GM18520 (cell line): ENCODE measurements around the gene TBC1D25.

Experiments used
- ATAC-seq: cut with Tn5 transposase; IDR thresholded peaks from one replicate; pipeline ENCODE4 v1.9.1; 2021; ENCODE audit not compliant: unreplicated experiment

Gene TBC1D25, protein sequence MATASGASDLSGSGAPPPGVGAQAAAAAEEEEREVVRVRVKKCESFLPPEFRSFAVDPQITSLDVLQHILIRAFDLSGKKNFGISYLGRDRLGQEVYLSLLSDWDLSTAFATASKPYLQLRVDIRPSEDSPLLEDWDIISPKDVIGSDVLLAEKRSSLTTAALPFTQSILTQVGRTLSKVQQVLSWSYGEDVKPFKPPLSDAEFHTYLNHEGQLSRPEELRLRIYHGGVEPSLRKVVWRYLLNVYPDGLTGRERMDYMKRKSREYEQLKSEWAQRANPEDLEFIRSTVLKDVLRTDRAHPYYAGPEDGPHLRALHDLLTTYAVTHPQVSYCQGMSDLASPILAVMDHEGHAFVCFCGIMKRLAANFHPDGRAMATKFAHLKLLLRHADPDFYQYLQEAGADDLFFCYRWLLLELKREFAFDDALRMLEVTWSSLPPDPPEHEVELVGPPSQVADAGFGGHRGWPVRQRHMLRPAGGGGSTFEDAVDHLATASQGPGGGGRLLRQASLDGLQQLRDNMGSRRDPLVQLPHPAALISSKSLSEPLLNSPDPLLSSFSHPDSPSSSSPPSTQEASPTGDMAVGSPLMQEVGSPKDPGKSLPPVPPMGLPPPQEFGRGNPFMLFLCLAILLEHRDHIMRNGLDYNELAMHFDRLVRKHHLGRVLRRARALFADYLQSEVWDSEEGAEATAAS

DNA sequence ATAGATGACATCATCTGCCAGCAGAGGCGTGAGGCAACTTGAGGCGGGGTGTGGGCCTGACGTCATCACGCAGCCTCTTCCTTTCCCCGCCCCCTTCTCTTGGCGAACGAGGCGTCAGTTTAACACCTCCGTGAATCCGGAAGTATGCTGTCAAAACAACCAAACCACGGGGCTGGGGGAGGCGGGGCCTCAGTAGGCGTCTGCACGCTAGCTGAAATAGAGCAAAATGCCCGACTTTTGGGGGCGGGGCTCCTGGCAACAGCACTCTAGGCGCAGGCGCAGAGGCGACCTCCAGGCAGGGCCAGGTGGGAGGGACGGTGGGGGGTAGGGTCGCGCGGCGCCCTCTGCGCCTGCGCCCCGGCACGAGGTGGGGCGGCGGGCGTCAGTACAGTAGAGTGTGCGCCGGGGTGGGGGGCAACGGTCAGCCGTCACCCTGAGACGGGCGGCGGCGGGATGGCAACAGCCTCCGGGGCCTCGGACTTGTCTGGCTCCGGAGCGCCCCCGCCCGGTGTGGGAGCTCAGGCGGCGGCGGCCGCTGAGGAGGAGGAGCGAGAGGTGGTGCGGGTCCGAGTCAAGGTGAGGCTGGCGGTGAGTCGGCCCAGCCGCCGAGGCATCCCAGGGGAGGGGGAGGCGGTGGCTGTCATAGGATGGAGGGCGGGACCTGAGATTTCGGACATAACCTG lies at the start of gene TBC1D25:
Gene TBC1D25, plus strand, starts transcription at position 370 of the 683 bp plus-strand sequence. Its CDS starts 84 bp downstream, at position 454.
- peak; percentile 69 for ATAC-seq

DNA sequence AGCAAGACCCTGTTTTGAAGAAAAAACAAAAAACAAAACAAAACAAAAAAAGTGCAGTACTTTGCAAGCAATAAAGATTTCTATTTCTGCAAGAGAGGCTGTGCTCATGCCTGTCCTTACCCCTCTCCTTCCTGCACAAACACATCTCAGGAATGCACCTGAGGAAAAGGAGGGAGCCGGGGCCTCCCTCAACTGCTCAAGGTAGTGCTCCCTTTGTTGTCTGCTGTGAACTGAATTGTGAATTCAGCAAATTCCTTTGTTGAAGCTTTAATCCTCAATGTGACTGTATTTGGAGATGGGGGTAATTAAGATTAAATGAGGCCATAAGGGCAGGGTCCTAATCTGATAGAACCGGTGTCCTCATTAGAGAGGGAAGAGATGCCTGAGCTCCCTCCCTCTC lies 49.6 kb upstream of the TBC1D25 start:
- no peak for ATAC-seq

DNA sequence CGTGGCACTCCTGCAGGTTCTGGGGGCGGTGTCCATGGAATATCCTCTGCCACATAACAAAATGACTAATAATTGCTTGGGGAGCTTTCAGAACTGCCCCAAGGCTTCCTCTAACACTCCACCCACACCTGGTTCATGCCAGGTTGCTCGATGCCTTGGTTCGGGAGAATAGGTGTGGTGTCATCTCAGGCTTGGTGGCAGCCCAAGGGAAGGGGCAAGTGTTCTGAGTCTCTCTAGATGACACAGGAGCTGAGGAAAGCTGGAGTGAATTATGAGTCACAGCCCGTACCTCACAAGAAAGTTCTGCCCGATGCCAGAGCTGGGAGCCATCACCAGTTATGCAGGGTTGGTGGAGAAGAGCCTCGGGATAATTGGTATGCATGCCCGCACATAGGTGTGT lies 48.9 kb upstream of the TBC1D25 start:
- ATAC-seq = no peak

DNA sequence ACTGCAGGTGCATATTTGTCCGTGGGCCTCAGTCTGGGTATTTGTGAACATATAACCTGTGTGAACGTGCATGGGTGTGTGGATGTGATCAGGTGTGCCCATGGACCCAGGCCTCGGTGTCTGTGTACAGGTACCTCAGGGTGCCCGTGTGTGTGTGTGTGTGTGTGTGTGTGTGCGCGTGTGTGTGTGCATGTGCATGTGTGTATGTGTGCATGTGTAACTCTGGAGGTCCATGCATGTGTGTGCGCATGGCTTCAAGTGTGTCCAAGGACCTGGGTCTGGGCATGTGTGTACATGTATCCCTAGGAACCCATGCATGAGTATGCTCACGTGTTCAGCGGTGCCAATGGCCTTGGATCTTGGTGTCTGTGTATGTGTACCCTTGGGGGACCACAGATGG lies 47.7 kb upstream of the TBC1D25 start:
- ATAC-seq = no peak

DNA sequence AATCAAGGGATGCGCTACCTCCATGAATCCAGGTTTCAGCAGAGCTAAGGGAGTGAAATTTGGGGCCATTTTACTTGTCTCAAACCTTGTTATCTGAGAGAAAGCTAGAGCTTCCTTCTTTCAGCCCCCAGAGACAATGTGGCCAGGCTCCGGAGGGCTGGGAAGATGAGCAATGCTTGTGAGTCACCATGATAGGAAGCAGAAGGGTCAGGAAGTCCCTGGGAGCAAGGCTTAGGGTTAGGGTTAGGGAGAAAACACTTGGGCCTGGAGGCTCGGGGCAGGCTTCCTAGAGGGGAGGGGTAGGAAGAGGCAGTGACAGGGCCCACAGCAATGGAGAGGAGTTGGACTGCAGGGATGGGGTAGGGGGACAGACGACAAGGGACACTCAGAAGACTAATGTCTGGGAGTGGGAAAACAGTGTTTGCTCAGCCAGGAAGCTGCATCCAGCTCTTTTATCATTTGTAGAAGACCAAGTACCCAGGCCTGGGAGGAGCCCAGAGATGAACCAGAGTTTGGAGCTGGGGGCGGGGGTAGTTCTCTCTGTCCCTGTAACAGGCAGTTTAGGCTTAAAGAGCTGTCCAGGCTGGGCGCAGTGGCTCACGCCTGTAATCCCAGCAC lies 47.1 kb upstream of the TBC1D25 start:
- ATAC-seq = no peak

DNA sequence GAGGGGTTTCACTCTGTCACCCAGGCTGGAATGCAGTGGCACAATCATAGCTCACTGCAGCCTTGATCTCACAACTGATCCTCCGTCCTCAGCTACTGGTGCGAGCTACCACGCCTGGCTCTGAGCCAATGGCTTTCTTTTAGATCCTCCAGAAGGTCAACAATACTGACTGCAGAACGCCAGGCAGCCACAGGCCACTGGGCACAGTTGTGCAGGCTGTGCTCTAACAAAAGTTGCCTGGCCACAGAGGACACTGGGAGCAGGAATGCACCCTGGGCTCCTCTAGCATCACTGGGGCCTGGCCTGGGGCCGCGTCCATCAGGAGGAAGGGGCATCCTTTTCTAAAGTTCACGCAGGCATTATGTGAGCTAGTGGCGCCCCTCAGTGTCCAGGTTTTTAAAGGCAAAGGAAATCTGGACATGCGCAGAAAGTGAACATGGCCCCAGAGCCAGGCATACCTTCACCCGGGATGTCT lies 45.6 kb upstream of the TBC1D25 start:
- no peak for ATAC-seq

DNA sequence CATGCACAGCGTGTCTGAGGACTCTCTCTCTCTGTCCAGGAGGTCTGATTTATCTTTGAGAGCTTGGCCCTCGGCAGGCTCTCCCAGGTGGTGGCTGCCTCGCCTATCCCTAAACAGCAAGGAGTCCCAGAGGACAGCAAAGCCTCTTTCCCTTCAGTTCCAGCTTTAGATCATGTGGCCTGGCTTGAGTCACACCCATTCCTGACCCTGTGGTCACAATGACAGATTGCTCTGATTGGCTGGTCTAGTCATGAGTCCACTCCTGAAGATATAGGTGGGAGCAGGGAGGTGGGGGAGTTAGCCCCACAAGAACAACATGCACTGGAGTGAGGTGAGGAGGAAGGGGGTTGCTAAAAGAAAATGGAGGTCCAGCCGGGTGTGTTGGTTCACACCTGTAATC lies 42.9 kb upstream of the TBC1D25 start:
- ATAC-seq = no peak

DNA sequence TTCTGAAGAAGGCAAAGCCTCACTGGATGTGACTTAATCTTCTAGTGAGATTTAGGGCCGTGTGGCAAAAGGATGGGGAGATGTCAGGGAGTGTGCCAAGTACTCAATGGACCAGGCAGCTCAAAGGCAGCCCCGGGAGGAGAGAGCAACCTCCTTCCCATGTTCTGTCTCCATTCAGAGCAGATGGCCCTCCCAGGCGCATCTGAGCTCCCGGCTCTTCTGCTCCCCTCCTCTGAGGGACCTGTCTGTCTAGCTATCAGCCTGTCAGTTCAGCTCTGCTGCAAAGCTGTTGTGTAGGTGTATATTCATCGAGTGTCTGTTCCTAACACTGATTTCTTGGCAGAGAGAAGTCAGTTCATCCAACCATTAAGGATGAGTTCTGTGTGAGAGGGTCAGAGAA lies 41.6 kb upstream of the TBC1D25 start:
- ATAC-seq = no peak

DNA sequence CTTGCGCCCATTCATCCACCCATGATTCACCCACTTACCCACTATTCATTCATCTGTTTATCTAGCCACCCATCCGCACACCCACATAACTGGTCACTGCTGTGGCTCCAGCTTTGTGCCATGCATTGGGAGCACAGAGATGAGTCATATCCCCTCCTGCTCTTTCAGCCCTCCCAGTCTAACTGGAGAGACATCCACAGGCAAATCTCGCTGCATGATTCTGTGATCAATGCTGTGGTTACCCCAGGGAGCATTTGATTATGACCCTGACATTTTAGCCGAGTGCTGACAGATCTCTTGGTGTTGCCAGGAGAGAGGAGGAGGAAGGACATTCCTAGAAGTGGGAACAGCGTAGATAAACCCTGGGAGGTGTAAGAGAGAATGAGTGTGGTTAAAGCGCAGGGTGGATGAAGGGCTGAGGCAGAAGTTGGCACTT lies 41.1 kb upstream of the TBC1D25 start:
- ATAC-seq = no peak

DNA sequence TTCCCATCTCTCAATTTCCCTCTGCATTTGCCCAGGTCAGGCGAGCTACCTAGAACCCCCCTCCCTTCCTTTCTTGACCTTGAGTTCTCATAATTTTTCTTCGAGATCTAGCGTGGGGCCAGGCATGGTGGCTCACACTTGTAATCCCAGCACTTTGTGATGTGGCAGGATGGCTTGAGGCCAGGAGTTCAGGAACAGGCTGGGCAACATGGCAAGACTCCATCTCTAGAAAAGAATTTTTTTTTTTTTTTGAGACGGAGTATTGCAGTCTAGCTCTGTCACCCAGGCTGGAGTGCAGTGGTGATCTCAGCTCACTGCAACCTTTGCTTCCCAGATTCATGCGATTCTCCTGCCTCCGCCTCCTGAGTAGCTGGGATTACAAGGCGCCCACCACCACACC lies 35.3 kb upstream of the TBC1D25 start:
- no peak for ATAC-seq

DNA sequence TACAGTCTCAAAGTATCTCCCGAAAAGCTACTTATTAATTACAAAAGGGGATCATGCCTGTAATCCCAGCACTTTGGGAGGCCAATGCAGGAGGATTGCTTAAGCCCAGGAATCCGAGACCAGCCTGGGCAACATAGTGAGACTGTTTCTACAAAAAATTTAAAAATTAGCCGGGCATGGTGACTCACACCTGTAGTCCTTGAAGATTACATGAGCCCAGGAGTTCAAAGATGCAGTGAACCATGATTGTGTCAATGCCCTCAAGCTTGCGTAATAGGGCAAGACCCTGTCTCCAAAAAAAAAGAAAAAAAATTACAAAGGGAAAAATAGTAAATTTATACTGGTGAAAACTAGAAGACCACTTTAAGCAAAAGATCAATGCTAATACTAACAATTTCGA lies 34.0 kb upstream of the TBC1D25 start:
- ATAC-seq = no peak

DNA sequence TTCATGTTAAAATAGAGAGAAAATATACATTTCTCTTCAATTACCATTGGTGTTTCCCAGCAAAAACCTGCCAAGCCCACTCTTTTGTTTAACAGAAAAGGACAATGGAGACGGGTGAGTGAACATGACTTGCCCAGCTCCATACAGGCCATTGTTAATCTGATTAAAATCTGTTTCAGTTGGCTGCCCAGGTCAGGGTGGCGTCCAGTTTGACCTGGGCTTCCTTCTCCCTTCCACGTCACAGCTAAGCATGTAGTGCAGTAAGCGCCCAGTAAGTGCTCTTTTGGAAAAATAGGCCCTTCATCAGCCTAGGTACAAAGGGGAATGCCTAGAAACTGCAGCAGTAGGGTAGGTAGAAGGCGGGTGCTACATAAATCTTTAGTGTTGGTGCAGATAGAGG lies 32.3 kb upstream of the TBC1D25 start:
- no peak for ATAC-seq

DNA sequence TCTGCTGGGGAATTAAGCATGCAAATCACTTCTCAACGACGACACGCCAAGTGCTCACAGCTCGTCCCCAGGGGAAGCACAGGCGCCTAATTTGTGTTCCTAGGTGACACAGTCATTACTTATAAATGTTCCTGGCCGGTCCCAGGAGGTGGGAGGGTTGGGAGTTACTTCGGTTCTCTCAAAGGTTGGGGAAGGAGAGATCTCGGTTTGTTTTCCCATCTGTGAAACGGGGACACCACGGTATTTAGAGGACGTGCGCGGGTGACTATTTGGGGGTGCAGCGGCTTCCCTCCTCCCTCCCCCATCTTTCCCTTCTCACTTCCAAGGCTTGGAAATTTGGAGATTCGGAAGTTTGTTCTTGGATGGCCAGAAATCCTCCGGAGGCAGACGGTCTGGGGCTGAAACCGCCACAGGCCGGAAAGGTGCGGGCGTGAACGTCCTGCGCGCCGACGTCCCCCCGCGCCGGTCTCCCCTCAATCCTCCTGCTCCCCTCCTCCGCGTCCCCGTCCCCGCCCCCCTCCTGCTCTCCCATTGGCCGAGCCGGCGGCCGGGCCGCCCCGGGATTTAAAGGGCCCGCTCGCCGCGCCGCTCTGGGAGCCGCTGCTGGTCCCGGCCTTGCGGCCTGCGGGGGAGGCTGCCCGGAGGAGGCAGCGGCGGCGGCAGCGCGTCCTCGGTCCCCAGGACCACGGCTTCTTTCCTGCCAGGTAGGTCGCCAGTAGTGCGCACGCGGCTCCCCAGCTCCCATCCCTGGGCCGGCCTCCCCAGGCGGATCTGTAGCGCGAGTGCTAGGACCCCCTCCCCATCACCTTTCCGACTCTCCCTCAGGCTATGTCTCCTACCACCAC lies 30.9 kb upstream of the TBC1D25 start, which contains the start of gene PORCN:
Gene PORCN, plus strand, starts transcription at position 593 of the 845 bp plus-strand sequence. CDS start 829 bp downstream, outside the sequence.
- ATAC-seq = no peak

DNA sequence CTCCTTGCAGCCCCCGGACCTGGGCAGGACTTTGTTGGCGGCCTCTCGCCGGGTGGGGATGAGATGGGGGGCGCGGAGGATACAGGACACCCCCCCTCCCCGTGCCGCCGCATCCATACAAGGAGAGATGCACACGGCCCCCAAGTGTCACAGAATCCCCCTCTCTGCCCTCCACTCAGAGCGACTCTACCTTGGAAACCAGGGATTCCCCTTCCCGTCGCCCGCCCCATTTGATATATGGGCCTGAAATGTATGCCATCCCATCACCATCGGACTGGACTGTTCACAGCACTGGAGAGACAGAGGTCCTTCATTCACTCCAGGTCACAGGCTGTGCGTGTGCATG lies 30.3 kb upstream of the TBC1D25 start:
- ATAC-seq = no peak

DNA sequence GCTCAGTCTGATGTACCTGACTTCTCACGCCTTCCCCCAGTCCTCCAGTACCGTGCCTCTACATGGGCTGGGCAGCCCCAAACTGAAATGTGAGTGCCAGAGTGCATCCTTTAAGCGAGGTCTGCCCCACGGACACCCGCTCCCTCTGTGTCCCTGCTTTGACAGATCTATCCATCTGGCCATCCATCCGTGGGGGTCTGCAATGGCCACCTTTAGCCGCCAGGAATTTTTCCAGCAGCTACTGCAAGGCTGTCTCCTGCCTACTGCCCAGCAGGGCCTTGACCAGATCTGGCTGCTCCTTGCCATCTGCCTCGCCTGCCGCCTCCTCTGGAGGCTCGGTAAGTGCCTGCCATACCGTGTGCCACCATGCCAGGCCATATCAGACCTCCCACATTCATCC lies 29.9 kb upstream of the TBC1D25 start:
- ATAC-seq = no peak

DNA sequence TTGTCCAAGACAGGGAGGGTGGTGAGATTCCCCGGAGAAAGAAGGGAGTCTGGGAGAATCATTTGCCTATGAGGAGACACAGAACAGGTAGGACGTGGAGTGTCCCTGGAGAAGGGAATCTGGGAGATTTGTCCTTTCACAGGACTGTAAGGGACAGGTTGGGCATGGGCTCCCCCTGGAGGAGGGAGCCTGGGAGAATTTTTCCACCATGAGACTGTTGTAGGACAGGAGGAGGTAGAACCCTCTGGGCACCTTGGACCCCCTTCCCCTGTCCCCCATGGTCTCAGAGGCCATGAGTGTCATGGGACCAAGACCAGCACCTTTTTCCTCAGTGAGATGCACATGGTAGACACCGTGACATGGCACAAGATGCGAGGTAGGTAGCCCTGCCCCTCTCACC lies 28.0 kb upstream of the TBC1D25 start:
- no peak for ATAC-seq

DNA sequence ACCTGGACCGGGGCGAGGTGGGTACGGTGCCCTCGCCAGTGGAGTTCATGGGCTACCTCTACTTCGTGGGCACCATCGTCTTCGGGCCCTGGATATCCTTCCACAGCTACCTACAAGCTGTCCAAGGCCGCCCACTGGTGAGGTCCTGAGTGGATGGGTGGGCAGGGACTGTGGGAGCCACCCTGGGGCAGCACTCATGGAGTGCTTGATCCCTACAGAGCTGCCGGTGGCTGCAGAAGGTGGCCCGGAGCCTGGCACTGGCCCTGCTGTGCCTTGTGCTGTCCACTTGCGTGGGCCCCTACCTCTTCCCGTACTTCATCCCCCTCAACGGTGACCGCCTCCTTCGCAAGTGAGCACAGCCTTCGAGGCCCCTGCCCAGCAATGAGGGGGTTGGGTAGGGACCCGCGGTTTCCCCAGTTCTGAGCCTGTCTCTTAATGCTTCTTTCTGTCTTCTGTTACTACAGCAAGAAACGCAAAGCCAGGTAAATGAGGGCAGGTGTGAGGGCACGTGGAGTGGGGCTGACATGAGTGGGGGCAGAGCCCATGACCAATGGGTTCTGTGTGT lies 27.1 kb upstream of the TBC1D25 start:
- no peak for ATAC-seq

DNA sequence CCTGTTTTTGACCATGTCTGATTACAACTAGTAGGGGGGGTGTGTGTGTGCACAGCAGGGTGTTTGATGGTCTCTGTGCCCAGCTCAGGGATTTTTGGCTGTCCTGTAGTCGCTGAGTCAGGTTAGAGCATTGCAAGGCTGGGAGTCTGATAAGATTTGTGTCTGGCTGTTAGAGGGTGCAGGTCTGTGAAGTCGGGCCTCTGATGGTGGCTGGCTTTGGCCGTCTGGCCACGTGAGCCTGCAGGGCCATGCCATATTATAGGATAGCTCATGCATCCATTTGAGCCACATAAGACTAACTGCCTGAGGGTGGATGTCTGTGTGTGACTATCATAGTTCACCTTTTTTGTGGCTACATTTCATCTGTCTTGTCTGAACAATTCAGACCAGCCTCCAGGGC lies 25.8 kb upstream of the TBC1D25 start:
- ATAC-seq = no peak

DNA sequence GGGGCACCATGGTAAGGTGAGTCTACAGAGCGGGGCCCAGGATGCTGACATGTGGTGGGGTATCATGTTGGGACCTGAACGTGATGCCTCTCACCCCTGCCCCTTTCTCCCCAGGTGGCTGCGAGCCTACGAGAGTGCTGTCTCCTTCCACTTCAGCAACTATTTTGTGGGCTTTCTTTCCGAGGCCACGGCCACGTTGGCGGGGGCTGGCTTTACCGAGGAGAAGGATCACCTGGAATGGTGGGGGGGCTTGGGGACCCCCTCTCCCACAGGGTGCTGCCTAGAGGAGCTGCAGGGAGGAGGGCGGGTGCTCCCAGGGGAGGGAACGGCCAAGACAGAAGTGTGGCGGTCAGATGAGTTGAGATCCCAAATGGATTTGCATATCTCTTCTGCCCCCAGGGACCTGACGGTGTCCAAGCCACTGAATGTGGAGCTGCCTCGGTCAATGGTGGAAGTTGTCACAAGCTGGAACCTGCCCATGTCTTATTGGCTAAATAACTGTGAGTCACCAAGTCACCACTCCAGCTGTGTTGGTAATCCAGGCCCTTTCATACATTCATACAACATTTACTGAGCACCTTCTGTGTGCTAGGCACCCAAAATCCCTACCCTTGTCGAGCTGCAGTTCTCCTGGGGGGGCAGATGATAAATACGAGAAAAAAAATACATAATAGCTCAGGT lies 25.2 kb upstream of the TBC1D25 start:
- ATAC-seq = no peak
